ENCODE results near the gene FRAS1. TPM values are rescaled to one million over a fixed set of nuclear protein-coding genes. Genes with fewer than 3 reads are reported as not detected.
"Not testable (repeated sequence)": the region's sequence is repeated elsewhere in the genome, so short reads cannot be mapped to it uniquely, and the experiment has no call there.

Gene FRAS1
- total RNA-seq, 2 experiments from 2014 or later: not detected

GRCh38 chr4:78168029-78168428 is 110.9 kb downstream of the FRAS1 start:
- no peak overlapping the region for H3K27ac Mint-ChIP-seq
- H3K27me3 Mint-ChIP-seq: peaks cover 2% of the 10 kb centered on the region
- no peaks in the 10 kb centered on the region for H3K9me3 Mint-ChIP-seq
- DNase-seq: no peak
- CTCF ChIA-PET: no interaction called here
- no peak overlapping the region for H3K4me3 Mint-ChIP-seq
- POLR2A ChIA-PET: no interaction called here
- no peaks in the 10 kb centered on the region for H3K36me3 Mint-ChIP-seq (ENCODE audit: low read depth)
- H3K4me1 Mint-ChIP-seq: peaks cover 2% of the 10 kb centered on the region

GRCh38 chr4:78169728-78170127 is 112.6 kb downstream of the FRAS1 start:
- H3K27me3 Mint-ChIP-seq: peaks cover 2% of the 10 kb centered on the region
- H3K4me1 Mint-ChIP-seq: peaks cover 2% of the 10 kb centered on the region
- no peak overlapping the region for H3K4me3 Mint-ChIP-seq
- POLR2A ChIA-PET: no interaction called here
- CTCF ChIA-PET: no interaction called here
- no peaks in the 10 kb centered on the region for H3K36me3 Mint-ChIP-seq (ENCODE audit: low read depth)
- no peak for DNase-seq
- no peaks in the 10 kb centered on the region for H3K9me3 Mint-ChIP-seq
- H3K27ac Mint-ChIP-seq: no peak overlapping the region

- POLR2A ChIA-PET: no interaction called here
- Mint-ChIP-seq H3K4me3 (no peak overlapping the region), H3K4me1 (peaks cover 2% of the 10 kb centered on the region), H3K9me3 (no peaks in the 10 kb centered on the region), H3K27ac (no peak overlapping the region), H3K36me3 (ENCODE audit: low read depth) (no peaks in the 10 kb centered on the region), H3K27me3 (peaks cover 2% of the 10 kb centered on the region)
- CTCF ChIA-PET: interaction anchor here (1.1 kb wide), 1 partner anchor 211 kb away, joined by 3 read pairs; no protein-coding TSS in a partner anchor
- no peak for DNase-seq
Measured at GRCh38 chr4:78171482-78171881, 114.4 kb downstream of the FRAS1 start.

GRCh38 chr4:78174891-78175290 is 117.8 kb downstream of the FRAS1 start:
- H3K27me3 Mint-ChIP-seq: peaks cover 2% of the 10 kb centered on the region
- H3K36me3 Mint-ChIP-seq (ENCODE audit: low read depth): no peaks in the 10 kb centered on the region
- H3K27ac Mint-ChIP-seq: no peak overlapping the region
- ChIA-PET POLR2A (no interaction called here), CTCF (no interaction called here)
- no peaks in the 10 kb centered on the region for H3K9me3 Mint-ChIP-seq
- no peaks in the 10 kb centered on the region for H3K4me1 Mint-ChIP-seq
- no peak overlapping the region for H3K4me3 Mint-ChIP-seq
- no peak for DNase-seq

- Mint-ChIP-seq H3K4me3 (no peak overlapping the region), H3K27ac (no peak overlapping the region)
Measured at GRCh38 chr4:78179196-78179595, 122.1 kb downstream of the FRAS1 start.

GRCh38 chr4:78181681-78182234 is 124.6 kb downstream of the FRAS1 start:
- POLR2A ChIA-PET; H3K9me3 Mint-ChIP-seq; DNase-seq; H3K4me3 Mint-ChIP-seq; H3K27me3 Mint-ChIP-seq; H3K36me3 Mint-ChIP-seq (ENCODE audit: low read depth); CTCF ChIA-PET; H3K4me1 Mint-ChIP-seq; H3K27ac Mint-ChIP-seq: not testable (repeated sequence)

More at GRCh38 chr4:78179196-78179595, 122.1 kb downstream of the FRAS1 start:
- H3K4me1 Mint-ChIP-seq: no peaks in the 10 kb centered on the region
- POLR2A ChIA-PET: no interaction called here
- CTCF ChIA-PET: no interaction called here
- no peak for DNase-seq
- H3K9me3 Mint-ChIP-seq: peaks cover 4% of the 10 kb centered on the region
- H3K27me3 Mint-ChIP-seq: no peaks in the 10 kb centered on the region
- H3K36me3 Mint-ChIP-seq (ENCODE audit: low read depth): no peaks in the 10 kb centered on the region

- POLR2A ChIA-PET: no interaction called here
- H3K27me3 Mint-ChIP-seq: peaks cover 3% of the 10 kb centered on the region
- H3K9me3 Mint-ChIP-seq: peaks cover 4% of the 10 kb centered on the region
- H3K27ac Mint-ChIP-seq: no peak overlapping the region
- CTCF ChIA-PET: no interaction called here
- H3K4me3 Mint-ChIP-seq: no peak overlapping the region
- no peak for DNase-seq
- H3K36me3 Mint-ChIP-seq (ENCODE audit: low read depth): no peaks in the 10 kb centered on the region
- no peaks in the 10 kb centered on the region for H3K4me1 Mint-ChIP-seq
Measured at GRCh38 chr4:78184584-78184983, 127.5 kb downstream of the FRAS1 start.

- H3K4me3 Mint-ChIP-seq: no peak overlapping the region
- H3K27me3 Mint-ChIP-seq: peaks cover 3% of the 10 kb centered on the region
- no peak for DNase-seq
- H3K4me1 Mint-ChIP-seq: no peaks in the 10 kb centered on the region
- no peak overlapping the region for H3K27ac Mint-ChIP-seq
- ChIA-PET POLR2A (no interaction called here), CTCF (no interaction called here)
- H3K36me3 Mint-ChIP-seq (ENCODE audit: low read depth): no peaks in the 10 kb centered on the region
- peaks cover 4% of the 10 kb centered on the region for H3K9me3 Mint-ChIP-seq
Measured at GRCh38 chr4:78185117-78185516, 128.0 kb downstream of the FRAS1 start.

GRCh38 chr4:78186597-78187543 is 129.7 kb downstream of the FRAS1 start:
- Mint-ChIP-seq H3K4me1 (no peaks in the 10 kb centered on the region), H3K9me3 (no peaks in the 10 kb centered on the region), H3K36me3 (ENCODE audit: low read depth) (no peaks in the 10 kb centered on the region), H3K27me3 (peaks cover 3% of the 10 kb centered on the region), H3K27ac (no peak overlapping the region), H3K4me3 (no peak overlapping the region)
- no peak for DNase-seq
- CTCF ChIA-PET: interaction anchor here (0.8 kb wide), 1 partner anchor 13 kb away, joined by 3 read pairs; no protein-coding TSS in a partner anchor
- POLR2A ChIA-PET: no interaction called here

GRCh38 chr4:78190068-78190467 is 132.9 kb downstream of the FRAS1 start:
- no peak overlapping the region for H3K27ac Mint-ChIP-seq
- peaks cover 3% of the 10 kb centered on the region for H3K27me3 Mint-ChIP-seq
- no peaks in the 10 kb centered on the region for H3K36me3 Mint-ChIP-seq (ENCODE audit: low read depth)
- no peaks in the 10 kb centered on the region for H3K4me1 Mint-ChIP-seq
- DNase-seq: no peak
- no peaks in the 10 kb centered on the region for H3K9me3 Mint-ChIP-seq
- H3K4me3 Mint-ChIP-seq: no peak overlapping the region
- ChIA-PET POLR2A (no interaction called here), CTCF (no interaction called here)

- no peak overlapping the region for H3K27ac Mint-ChIP-seq
Measured at GRCh38 chr4:78190595-78190994, 133.5 kb downstream of the FRAS1 start.

GRCh38 chr4:78197947-78198346 is 140.8 kb downstream of the FRAS1 start:
- Mint-ChIP-seq H3K4me3 (no peak overlapping the region), H3K9me3 (no peaks in the 10 kb centered on the region), H3K4me1 (no peaks in the 10 kb centered on the region), H3K27me3 (peaks cover 3% of the 10 kb centered on the region), H3K36me3 (ENCODE audit: low read depth) (no peaks in the 10 kb centered on the region), H3K27ac (no peak overlapping the region)
- no peak for DNase-seq
- ChIA-PET CTCF (no interaction called here), POLR2A (no interaction called here)

More at GRCh38 chr4:78190595-78190994, 133.5 kb downstream of the FRAS1 start:
- CTCF ChIA-PET: no interaction called here
- Mint-ChIP-seq H3K27me3 (peaks cover 3% of the 10 kb centered on the region), H3K36me3 (ENCODE audit: low read depth) (no peaks in the 10 kb centered on the region), H3K9me3 (no peaks in the 10 kb centered on the region), H3K4me3 (no peak overlapping the region), H3K4me1 (no peaks in the 10 kb centered on the region)
- POLR2A ChIA-PET: no interaction called here
- DNase-seq: no peak

- H3K4me3 Mint-ChIP-seq: no peak overlapping the region
- no peaks in the 10 kb centered on the region for H3K9me3 Mint-ChIP-seq
- H3K27me3 Mint-ChIP-seq: peaks cover 8% of the 10 kb centered on the region
- no peak for DNase-seq
- POLR2A ChIA-PET: no interaction called here
- H3K36me3 Mint-ChIP-seq (ENCODE audit: low read depth): no peaks in the 10 kb centered on the region
- H3K4me1 Mint-ChIP-seq: no peaks in the 10 kb centered on the region
- CTCF ChIA-PET: no interaction called here
- H3K27ac Mint-ChIP-seq: no peak overlapping the region
Measured at GRCh38 chr4:78199984-78200383, 142.9 kb downstream of the FRAS1 start.

GRCh38 chr4:78200949-78201348 is 143.8 kb downstream of the FRAS1 start:
- POLR2A ChIA-PET: no interaction called here
- Mint-ChIP-seq H3K36me3 (ENCODE audit: low read depth) (no peaks in the 10 kb centered on the region), H3K27me3 (peaks cover 8% of the 10 kb centered on the region), H3K4me3 (no peak overlapping the region), H3K9me3 (no peaks in the 10 kb centered on the region), H3K4me1 (no peaks in the 10 kb centered on the region), H3K27ac (no peak overlapping the region)
- no peak for DNase-seq
- CTCF ChIA-PET: no interaction called here
